GM18526 (cell line): ENCODE measurements around the gene CD14.

Experiments
- POLR2A ChIP-seq: IDR thresholded peaks from 3 replicates; pipeline ENCODE4 v1.6.1; 2011; ENCODE audit not compliant: insufficient read length; ENCODE audit errors: extremely low read depth

The CD14 gene

GRCh38 chr5:140637371-140638100 lies 4.6 kb upstream of the CD14 start:
- no peak for TF ChIP-seq POLR2A

GRCh38 chr5:140635291-140636257 lies 2.6 kb upstream of the CD14 start:
- no peak for TF ChIP-seq POLR2A

GRCh38 chr5:140634103-140634502 lies 1.1 kb upstream of the CD14 start:
- no peak for TF ChIP-seq POLR2A

- no peak for TF ChIP-seq POLR2A
These were observed 526 bp upstream of the CD14 start for GRCh38 chr5:140633501-140633900.

- no peak for TF ChIP-seq POLR2A
These were observed 482 bp downstream of the CD14 start for GRCh38 chr5:140632366-140633020.

GRCh38 chr5:140631831-140632365 lies 1.1 kb downstream of the CD14 start:
- no peak for TF ChIP-seq POLR2A

GRCh38 chr5:140631036-140631417 lies 1.9 kb downstream of the CD14 start:
- no peak for TF ChIP-seq POLR2A

- no peak for TF ChIP-seq POLR2A
These were observed 2.5 kb downstream of the CD14 start for GRCh38 chr5:140630292-140631035.

- TF ChIP-seq POLR2A = no peak
These were observed 4.3 kb downstream of the CD14 start for GRCh38 chr5:140628711-140629110.

GRCh38 chr5:140627972-140628371 lies 5.0 kb downstream of the CD14 start:
- TF ChIP-seq POLR2A = no peak

GRCh38 chr5:140622301-140622700 lies 10.7 kb downstream of the CD14 start:
- no peak for TF ChIP-seq POLR2A

- TF ChIP-seq POLR2A = no peak
These were observed 21.9 kb downstream of the CD14 start for GRCh38 chr5:140611020-140611521.

- TF ChIP-seq POLR2A = no peak
These were observed 23.8 kb downstream of the CD14 start for GRCh38 chr5:140609126-140609525.

GRCh38 chr5:140608722-140609121 lies 24.3 kb downstream of the CD14 start:
- no peak for TF ChIP-seq POLR2A

- no peak for TF ChIP-seq POLR2A
These were observed 25.9 kb downstream of the CD14 start for GRCh38 chr5:140607031-140607430.

- no peak for TF ChIP-seq POLR2A
These were observed 27.1 kb downstream of the CD14 start for GRCh38 chr5:140605879-140606278.
